HG03135 (cell line): ENCODE measurements around the gene DNPH1.

ENCODE experiments used
- ATAC-seq: cut with Tn5 transposase; IDR thresholded peaks from one replicate; pipeline ENCODE4 v1.9.1; 2021; ENCODE audit warnings: mild to moderate bottlenecking, moderate library complexity; ENCODE audit not compliant: unreplicated experiment

The DNPH1 gene

GRCh38 chr6:43184268-43184985, 44.9 kb downstream of the DNPH1 start:
- no peak for ATAC-seq

DNA sequence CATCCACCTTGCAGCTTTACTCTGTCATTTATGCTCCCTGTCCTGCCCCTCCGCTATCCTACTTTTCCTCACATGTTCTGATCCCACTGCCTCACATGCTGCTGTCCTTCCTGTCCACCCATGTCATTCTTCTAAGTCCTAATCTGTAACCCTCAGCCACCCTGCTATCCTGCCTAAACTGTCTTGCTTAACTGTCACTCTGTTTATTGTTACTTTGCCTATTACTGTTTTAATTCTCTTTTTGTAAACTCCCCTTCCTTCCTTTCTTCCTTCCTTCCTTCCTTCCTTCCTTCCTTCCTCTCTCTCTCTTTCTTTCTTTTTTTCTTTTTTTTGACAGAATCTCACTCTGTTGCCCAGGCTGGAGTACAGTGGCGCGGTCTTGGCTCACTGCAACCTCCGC, 45.8 kb downstream of the DNPH1 start:
- no peak for ATAC-seq

- ATAC-seq = peak; percentile 82
Observed at GRCh38 chr6:43181942-43182860, 47.1 kb downstream of the DNPH1 start, which contains the start of gene CUL9. Gene CUL9 (plus strand): TSS chr6:43182196. CDS start chr6:43184311, 2,115 bp downstream.

DNA sequence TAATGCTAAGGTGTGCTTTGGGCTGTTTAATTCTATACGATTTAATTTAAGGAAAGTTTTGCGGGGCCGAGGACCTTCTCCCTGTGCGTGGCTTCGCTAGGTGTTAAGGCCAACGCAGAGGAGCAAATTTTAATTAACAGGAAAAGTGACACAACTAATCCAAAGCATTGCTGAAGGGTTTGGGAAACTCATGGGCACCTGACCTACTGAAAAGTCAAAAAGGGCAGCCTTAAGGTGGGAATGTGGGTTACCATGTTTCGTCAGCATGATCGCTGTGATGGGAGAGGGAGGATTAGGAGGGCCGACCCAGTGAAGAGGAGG, 47.7 kb downstream of the DNPH1 start:
- no peak for ATAC-seq

DNA sequence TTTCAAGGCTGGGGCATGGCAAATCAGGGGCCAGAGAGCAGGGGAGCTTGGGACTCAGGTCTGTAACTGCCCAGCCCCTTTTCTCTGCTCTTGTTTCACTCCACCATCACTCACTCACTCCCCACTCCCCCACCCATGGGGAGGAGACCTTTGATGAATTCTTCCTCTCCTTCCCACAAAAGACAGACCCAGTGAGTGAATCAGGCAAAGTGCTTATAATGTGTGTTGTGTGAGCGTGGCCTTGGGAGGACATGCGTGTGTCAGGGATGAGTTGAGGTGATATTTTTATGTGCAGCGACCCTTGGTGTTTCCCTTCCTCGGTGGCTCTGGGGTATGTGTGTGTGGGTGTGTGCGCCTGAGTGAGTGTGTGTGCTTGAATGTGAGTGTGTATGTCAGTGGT, 48.3 kb downstream of the DNPH1 start:
- ATAC-seq = no peak

DNA sequence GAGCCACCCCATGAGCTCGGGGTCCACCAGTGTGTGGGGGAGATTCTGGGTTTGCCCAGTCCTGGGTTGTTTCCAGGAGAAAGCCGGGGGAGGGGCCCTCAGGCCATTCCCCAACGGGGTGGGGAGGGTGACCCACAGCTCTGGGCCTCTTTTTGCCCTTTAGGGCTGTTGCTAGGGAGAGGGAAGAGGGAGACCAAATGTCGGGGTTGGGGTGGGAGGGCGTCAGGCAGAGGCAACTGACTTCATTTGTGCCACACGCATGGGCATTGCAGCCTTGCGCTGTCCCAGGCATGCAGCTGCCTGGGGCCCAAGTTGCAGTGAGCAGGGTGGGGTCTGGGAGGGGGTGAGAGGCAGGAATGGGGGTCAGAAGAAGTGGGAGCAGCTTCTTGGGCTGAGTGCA, 49.2 kb downstream of the DNPH1 start:
- ATAC-seq = no peak

DNA sequence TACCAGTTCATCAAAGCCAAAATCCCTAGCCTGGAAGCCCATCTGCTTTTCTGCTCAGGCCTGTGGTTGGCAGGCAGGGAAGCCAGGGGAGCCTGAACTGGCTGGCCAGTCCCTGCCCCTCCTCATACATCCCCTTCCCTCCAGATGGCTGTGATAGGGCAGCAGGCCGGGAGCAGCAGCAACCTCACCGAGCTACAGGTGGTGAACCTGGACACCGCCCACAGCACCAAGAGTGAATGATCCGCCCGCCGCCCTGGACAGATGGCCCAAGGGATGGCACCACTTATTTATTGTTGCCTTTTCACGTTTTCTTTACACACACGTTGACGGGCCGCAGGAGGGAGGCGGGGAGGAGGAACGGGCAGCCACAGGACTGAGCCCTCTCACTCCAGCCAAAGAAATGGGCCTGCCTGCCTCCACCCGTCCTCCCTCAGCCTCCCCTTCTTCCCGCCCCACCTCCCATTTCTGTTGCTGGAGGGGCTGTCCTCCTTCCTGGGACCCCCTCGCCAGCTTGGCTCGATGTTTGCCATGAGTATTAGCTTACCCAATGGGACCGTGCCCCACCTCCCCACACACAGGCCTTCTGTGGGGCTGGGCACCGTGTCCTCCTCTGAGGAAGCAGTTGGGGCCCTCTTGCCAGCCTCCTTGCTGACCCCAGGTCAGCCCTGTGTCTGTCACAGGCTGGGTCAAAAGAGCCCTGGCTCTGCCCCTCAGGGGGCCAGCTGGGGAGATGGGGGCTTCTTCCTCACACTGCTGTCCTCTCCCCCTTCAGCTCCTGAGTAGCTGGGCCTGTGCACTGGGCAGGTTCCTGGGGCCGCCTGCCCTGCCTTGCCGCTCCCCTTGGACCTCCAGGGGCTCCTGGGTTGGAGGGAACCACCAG, 50.1 kb downstream of the DNPH1 start:
- no peak for ATAC-seq

- ATAC-seq = no peak
Observed at GRCh38 chr6:43178150-43178549, 51.1 kb downstream of the DNPH1 start.

GRCh38 chr6:43176423-43176786, 52.9 kb downstream of the DNPH1 start:
- ATAC-seq = no peak

- no peak for ATAC-seq
Observed at GRCh38 chr6:43175676-43176422, 53.4 kb downstream of the DNPH1 start.
